ENCODE results near the gene MYD88. TPM values are rescaled to one million over a fixed set of nuclear protein-coding genes. Genes with fewer than 3 reads are reported as not detected.

The MYD88 gene
- polyA plus RNA-seq, 1 experiment = 32.4 TPM

DNA sequence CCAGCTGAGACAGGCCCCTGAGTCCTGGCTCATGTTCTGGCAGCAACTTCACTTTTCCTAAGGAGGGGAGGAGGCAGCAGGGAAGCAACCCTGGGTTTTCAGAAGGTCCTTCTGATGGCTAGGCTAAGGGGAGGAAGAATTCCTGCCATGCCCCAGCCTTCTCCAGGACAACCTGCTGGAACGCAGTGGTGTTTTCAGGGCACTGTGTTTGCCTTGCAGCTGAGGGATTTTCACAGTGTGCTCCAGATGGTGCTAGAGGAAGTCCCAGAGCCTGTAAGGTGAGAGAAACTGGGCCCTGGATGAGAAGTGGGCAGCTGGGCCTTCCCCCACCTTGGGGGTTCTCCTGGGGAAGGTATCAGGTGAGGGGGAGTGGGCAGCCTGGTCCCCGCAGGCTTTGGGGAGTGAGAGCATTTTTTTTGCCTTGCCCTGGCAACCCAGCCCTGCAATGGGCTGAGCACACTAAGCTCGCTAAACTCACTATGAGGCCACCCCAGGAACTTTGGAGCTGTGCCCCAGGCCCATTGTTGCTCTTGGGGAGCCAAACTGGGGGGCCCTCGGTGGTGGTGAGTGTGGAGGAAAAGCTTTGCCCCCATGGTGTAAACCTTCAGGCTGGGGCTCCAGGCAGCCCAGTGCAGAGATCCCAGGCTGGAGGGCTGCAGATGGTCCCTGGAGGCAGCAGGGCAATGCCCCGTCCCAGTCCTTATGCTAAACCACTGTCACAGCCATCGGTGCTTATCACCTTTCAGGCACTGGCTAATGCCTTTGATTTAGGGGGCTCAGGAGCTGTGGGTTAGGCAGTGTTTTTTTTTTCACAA is 42.6 kb upstream of the MYD88 start:
- H3K27ac ChIP-seq (ENCODE audit: low read depth, low read length) = no peak overlapping the region
- TF ChIP-seq, protein P1, sequence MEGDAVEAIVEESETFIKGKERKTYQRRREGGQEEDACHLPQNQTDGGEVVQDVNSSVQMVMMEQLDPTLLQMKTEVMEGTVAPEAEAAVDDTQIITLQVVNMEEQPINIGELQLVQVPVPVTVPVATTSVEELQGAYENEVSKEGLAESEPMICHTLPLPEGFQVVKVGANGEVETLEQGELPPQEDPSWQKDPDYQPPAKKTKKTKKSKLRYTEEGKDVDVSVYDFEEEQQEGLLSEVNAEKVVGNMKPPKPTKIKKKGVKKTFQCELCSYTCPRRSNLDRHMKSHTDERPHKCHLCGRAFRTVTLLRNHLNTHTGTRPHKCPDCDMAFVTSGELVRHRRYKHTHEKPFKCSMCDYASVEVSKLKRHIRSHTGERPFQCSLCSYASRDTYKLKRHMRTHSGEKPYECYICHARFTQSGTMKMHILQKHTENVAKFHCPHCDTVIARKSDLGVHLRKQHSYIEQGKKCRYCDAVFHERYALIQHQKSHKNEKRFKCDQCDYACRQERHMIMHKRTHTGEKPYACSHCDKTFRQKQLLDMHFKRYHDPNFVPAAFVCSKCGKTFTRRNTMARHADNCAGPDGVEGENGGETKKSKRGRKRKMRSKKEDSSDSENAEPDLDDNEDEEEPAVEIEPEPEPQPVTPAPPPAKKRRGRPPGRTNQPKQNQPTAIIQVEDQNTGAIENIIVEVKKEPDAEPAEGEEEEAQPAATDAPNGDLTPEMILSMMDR (IDR thresholded peaks at IDR 0.05; ENCODE audit: low read depth, low read length) = no peak
- no peak overlapping the region for H3K4me3 ChIP-seq (ENCODE audit: low read depth, low read length)
- DNase-seq (ENCODE audit: low read depth, low spot score) = no peak
- H3K27me3 ChIP-seq (ENCODE audit: control insufficient read depth, insufficient read depth, low read length) = peaks cover 28% of the 10 kb centered on the region
- ChIA-PET POLR2A (no interaction called here), CTCF (no interaction called here)
- no peaks in the 10 kb centered on the region for H3K9me3 ChIP-seq (ENCODE audit: control insufficient read depth, insufficient read depth, low read length)

DNA sequence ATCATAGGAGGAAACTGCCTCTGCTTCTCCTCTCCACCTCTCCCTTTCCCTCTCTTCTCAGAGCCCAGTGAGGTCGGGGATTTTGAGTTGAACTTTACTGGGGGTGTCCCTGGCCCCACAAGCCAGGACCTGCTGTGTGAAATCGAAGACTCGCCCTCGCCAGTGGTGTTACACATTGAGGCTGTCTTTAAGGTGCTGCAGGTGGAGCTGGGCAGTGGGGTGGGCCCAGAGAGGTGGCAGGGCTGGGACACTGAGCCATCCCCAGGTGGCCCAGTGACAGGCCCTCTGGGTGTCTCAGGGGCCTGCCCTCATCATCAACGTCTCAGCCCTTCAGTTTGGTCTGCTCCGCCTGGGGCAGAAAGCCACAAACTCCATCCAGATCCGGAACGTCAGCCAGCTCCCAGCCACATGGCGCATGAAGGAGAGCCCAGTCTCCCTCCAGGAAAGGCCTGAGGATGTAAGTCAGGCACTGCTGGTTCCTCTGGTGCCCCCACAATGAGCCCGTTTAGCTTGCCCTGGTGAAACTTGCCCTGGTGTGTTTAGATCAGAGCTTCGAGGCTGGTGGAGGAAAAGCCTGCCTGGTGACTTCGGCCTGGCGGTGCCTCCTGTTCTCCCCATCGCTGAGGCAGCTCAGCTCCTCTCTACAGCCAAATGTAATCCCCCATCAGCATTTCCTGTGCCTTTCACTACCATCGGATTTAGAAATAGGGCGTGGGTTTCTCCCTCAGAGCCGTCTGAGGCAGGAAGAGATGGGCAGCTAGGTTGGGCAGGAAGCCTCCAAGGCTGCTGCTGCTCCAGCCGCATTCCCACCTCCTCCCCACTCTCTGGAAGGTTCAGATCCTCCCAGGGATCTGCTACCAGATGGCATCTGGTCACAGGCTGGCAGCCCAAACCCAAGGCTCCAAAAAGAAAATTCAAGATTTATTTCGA is 40.8 kb upstream of the MYD88 start:
- CTCF ChIA-PET = no interaction called here
- POLR2A ChIA-PET = no interaction called here
- Histone ChIP-seq H3K9me3 (ENCODE audit: control insufficient read depth, insufficient read depth, low read length) (no peaks in the 10 kb centered on the region), H3K4me3 (ENCODE audit: low read depth, low read length) (no peak overlapping the region), H3K27ac (ENCODE audit: low read depth, low read length) (no peak overlapping the region), H3K27me3 (ENCODE audit: control insufficient read depth, insufficient read depth, low read length) (peaks cover 28% of the 10 kb centered on the region)
- DNase-seq (ENCODE audit: low read depth, low spot score) = no peak
- TF ChIP-seq, protein P1 (IDR thresholded peaks at IDR 0.05; ENCODE audit: low read depth, low read length) = no peak

DNA sequence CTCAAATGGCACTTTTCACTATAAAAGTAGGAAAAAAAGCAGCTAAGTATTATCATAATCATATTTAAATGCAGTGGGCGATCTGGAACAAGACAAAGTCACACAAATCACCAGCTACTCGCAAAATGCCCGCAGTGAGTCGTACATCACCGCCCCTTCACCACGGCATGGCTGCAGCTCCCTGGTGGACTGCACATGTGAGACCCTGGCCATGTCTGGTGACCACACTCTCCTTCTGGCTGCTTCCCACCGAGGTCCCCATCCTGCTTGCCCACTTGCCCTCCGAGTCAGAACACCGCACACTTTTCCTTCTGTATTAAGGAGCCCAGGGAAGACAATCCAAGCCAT is 40.1 kb upstream of the MYD88 start:
- no peak for DNase-seq (ENCODE audit: low read depth, low spot score)
- ChIA-PET POLR2A (no interaction called here), CTCF (no interaction called here)
- TF ChIP-seq, protein P1 (IDR thresholded peaks at IDR 0.05; ENCODE audit: low read depth, low read length) = no peak
- Histone ChIP-seq H3K27ac (ENCODE audit: low read depth, low read length) (no peak overlapping the region), H3K4me3 (ENCODE audit: low read depth, low read length) (no peak overlapping the region), H3K27me3 (ENCODE audit: control insufficient read depth, insufficient read depth, low read length) (peaks cover 24% of the 10 kb centered on the region), H3K9me3 (ENCODE audit: control insufficient read depth, insufficient read depth, low read length) (no peaks in the 10 kb centered on the region)

DNA sequence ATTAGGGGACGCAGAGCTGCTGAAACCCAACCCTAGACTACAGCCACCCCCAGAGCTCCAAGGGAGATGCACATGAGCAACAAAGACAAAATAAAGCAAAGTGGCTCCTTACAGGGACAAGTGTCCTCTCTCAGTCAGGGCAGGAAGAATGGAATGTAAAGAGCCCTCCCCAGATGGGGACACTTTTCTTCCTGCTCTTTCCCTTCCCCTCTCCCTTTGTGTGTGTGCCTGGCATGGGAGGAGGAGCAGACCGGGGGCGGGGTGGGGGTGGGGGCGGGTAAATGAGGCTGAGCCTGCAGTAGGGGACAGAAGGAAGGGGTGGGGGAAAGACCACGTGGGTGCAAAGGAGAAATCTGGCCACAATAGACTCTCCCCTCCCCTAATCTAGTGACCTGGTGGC is 38.9 kb upstream of the MYD88 start:
- peaks cover 14% of the 10 kb centered on the region for H3K27me3 ChIP-seq (ENCODE audit: control insufficient read depth, insufficient read depth, low read length)
- CTCF ChIA-PET = no interaction called here

More for the DNA sequence above, 38.9 kb upstream of the MYD88 start:
- POLR2A ChIA-PET = no interaction called here
- TF ChIP-seq, protein P1 (IDR thresholded peaks at IDR 0.05; ENCODE audit: low read depth, low read length) = no peak
- Histone ChIP-seq H3K27ac (ENCODE audit: low read depth, low read length) (no peak overlapping the region), H3K9me3 (ENCODE audit: control insufficient read depth, insufficient read depth, low read length) (no peaks in the 10 kb centered on the region), H3K4me3 (ENCODE audit: low read depth, low read length) (no peak overlapping the region)
- DNase-seq (ENCODE audit: low read depth, low spot score) = no peak

Measured in AG04450 (cell line).